Measurements from ENCODE around the gene CAMP.
A peak's percentile ranks its signal among the peaks of the same experiment; 100 is the strongest.

CAMP gene

GRCh38 chr3:48215019-48215418 lies 8.3 kb upstream of the CAMP start:
- no peak for DNase-seq

GRCh38 chr3:48215466-48215865 lies 7.8 kb upstream of the CAMP start:
- DNase-seq, result no peak

DNA sequence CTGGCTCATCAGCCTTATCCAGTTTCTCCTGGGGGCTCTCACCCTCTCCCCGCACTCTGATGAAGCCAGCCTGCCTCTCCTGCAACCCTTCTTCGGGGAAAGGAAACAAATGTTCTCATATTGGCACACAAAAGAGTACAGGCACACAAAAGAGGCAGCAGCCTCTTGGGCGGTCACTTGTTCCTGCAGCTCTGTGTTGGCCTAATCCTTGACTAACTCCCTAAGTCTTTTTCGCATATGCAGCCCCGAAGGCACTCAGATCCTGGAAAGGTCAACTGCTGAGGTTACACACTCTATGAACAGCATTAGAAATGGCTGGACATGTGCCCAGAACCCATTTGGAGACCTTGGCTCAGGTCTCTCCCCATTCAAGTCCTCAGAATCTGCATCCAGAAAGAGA lies 7.4 kb upstream of the CAMP start:
- DNase-seq, result no peak

- DNase-seq, result no peak
These were observed 5.8 kb upstream of the CAMP start for GRCh38 chr3:48217449-48217848.

- DNase-seq, result no peak
These were observed 4.8 kb upstream of the CAMP start for GRCh38 chr3:48218537-48218936.

DNA sequence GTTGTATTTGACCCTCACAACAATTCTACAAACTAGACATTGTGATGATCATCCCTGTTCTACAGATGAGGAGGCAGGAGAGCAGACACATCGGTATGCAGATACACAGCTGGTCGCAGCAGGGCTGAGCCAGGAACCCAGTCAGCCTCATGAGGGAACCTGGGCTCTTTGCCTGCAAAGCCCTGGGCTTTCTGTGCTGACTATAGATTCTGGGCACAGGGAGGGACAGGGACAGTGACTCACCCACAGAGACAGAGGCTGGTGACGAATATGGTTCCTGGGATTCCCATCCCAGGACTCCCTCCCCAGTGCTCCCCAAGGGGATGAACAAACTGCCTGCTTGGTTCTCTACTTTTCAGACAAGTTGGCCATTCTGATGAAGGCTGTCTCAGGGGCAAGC lies 3.8 kb upstream of the CAMP start:
- DNase-seq, result no peak

DNA sequence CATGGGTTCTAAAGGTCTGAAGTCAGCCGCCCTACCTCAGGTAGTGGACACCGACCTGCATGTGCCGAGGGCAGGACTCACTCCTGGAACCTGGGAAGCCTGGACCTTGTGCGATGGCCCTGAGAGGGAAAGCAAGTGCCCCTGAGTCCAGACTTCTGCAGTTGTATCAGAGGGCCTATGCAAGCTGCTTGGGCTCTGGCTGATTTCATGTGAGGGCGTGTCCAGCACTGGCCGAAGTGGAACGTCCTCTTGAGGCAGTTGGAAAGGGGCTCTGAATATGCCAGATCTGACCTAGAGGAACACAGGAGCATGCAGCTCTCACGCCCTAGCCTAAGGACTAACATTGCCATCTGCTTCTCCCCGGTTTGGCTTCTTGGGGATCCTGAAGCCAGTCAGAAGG lies 2.5 kb upstream of the CAMP start:
- DNase-seq, result no peak

DNA sequence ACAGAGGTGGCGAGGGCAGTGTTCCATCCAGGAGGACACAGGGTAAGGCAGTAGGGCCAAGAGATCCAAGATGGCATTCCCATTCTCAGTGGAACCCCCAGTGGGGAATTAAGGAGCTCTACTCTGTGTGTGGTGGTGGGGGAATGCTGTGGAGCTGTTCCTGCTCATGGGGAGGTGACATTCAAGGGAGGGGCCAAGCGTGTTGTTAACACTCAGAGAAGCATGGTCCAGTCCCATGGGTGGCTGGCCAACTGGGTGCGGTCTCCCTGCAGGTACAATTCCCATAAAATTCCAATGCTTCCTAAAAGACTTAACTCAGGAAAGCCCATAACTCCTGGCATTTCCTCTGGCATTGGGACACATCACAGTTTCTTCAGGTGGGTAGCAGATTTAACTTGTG lies 2.3 kb downstream of the CAMP start:
- no peak for DNase-seq

- DNase-seq, result no peak
These were observed 3.6 kb downstream of the CAMP start for GRCh38 chr3:48226939-48227338.

- no peak for DNase-seq
These were observed 8.9 kb downstream of the CAMP start for GRCh38 chr3:48232232-48232631.

DNA sequence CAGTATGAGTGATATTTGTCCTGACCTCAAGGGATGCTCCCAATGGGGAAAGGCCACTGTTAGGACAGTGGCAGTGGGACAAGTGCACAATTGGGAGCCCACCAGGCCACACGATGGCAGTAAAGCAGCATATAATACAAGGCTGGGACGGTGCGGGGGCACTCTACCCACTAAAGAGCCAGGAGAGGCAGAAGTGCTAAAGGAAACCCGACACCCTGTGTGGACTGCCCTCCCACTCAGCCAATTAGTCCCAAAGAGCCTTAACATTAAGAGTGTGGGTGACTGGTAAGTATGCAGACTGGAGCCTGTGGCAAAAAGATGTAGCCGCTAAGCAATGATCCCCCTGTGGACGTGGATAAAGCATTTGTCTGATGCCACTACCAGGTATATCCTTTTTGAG lies 9.4 kb downstream of the CAMP start:
- DNase-seq, result peak; percentile 19

DNA sequence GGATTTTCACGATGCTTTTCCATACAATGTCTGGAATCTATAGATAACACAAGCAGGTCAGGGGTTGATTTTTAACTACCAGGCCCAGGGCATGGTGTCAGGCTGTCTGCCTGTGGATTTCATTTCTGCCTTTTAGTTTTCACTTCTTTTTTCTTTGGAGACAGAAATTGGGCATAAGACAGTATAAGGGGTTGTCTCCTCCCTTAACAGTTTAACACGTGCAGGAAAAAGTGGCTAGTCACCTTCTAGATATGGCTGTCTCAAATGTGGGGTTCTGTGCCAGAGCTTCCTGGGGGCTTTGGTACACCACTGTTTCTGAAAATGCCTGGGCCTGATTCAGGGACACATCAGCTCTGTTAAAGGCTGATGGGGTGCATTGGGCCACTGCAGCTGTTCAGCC lies 10.2 kb downstream of the CAMP start:
- DNase-seq, result no peak

- DNase-seq, result no peak
These were observed 13.2 kb downstream of the CAMP start for GRCh38 chr3:48236531-48236930.

- no peak for DNase-seq
These were observed 15.3 kb downstream of the CAMP start for GRCh38 chr3:48238531-48239085.

- DNase-seq, result no peak
These were observed 17.0 kb downstream of the CAMP start for GRCh38 chr3:48240000-48240963.

- no peak for DNase-seq
These were observed 18.6 kb downstream of the CAMP start for GRCh38 chr3:48241796-48242455.

- no peak for DNase-seq
These were observed 20.6 kb downstream of the CAMP start for GRCh38 chr3:48243886-48244285.

DNA sequence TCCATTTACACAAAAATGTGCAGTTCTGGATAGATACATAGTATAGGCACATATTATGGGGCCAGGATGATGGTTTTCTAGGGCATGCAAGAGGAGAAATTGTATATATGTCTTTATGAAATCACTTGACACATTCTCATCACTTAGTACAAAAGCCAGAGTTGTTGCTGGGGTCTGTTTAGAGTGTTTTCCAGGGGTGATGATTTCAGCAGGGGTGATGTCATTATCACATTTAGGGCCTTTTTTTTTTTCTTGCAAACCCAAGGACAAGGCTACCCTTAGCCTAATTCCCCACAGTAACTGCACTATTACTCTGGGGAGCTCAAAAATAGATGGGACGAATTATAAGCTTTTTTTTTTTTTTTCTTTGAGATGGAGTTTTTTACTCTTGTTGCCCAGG lies 21.2 kb downstream of the CAMP start:
- no peak for DNase-seq

GRCh38 chr3:48245136-48245535 lies 21.8 kb downstream of the CAMP start:
- DNase-seq, result no peak

DNA sequence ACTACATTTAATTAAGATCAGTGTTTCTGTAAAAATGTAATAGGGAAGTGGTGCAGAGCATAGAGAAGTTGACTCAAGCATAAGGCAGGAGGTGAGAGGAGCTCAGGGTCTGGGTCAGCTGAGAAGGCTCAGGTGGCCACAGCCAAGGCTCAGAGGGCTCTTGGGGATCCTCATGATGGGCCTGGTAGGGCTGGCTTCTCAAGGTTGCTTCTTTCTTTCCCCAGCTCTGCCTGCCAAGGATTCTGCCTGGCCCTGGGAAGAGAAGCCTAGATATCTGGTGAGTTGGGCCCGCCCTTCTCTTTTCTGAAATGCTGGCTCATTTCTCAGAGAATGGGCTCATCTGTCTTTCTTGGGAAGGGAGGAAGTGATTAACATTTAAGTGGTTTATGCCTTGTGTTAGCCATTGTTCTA lies 24.1 kb downstream of the CAMP start:
- DNase-seq, result no peak

DNA sequence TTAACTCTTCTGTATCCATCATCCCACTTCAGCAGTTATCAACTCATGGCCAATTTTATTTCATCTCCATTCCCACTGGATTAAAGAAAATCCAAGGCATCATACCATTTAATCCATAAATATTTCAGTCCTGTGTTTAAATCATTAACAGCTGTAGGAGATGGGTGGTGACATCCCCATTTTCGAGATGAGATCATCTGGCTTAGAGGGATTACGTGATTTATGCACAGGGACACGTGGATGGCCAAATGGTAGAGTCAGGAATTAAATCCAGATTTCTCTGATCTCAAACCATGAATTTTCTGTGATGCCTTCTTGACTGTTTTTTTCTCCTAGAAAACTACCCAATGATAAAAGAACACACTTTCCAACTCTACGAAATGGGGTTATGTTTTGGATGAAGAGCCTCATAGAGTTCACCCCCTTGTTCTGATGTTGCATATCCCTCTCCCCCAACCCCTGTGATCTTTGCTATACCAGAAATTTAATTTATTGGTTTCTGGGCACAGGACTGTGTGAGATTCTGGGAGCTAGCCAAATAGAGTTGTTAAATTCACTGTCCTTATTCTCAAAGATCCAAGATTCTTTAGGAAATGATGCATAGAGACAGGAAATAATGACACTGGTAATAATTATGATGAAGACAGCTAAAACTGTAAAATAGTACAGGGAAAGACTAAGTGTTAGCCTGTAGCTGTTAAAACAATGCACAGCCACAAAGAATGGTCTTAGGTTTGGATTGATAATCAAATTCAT lies 25.0 kb downstream of the CAMP start:
- DNase-seq, result no peak

GRCh38 chr3:48256557-48256956 lies 33.3 kb downstream of the CAMP start:
- DNase-seq, result no peak

GRCh38 chr3:48258530-48258929 lies 35.2 kb downstream of the CAMP start:
- DNase-seq, result no peak

Measured in NCI-H1694 treated with DMSO at 0.1 percent for 48 hours (cell line).